ENCODE data around the gene C20orf173. TPM values are rescaled to one million over a fixed set of nuclear protein-coding genes. Genes with fewer than 3 reads are reported as not detected.

C20orf173 gene
- total and polyA plus RNA-seq, 2 of the 13 experiments (the other 11 are each of a cell fraction or from before 2014, with no cell fraction given): not detected

DNA sequence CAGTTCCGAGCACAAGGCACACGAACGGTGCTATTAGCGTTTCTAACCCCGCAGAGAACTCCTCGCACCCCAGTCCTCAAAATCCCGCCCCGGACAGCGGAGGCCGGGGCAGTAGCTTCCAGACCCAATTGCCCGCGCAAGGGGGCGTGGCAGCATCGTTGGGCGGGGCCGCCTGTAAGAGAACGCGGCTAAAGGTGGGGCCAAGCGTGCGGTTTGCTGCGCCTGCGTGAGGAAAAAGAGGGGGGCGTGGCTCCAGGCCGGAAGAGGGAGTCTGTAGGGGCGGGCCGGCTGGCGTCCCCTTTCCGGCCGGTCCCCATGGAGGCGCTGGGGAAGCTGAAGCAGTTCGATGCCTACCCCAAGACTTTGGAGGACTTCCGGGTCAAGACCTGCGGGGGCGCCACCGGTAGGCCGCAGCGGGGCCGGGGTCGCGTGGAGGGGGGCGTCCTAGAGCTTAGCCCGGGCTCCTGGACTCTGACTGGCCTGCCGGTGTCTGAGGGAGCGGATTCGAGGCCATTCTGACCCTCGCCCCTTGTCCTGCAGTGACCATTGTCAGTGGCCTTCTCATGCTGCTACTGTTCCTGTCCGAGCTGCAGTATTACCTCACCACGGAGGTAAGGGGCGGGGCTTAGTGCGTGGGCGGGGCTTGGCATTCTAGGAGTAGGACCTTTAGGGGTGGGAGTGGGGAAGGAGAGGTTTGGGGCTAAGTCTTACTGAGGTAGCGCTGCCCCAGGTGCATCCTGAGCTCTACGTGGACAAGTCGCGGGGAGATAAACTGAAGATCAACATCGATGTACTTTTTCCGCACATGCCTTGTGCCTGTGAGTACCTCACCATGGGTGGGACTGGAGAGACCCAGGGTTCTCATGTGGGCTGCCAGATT lies 12.6 kb upstream of the C20orf173 start, which contains the start of gene ERGIC3 (continued):
- TF ChIP-seq, protein P1, sequence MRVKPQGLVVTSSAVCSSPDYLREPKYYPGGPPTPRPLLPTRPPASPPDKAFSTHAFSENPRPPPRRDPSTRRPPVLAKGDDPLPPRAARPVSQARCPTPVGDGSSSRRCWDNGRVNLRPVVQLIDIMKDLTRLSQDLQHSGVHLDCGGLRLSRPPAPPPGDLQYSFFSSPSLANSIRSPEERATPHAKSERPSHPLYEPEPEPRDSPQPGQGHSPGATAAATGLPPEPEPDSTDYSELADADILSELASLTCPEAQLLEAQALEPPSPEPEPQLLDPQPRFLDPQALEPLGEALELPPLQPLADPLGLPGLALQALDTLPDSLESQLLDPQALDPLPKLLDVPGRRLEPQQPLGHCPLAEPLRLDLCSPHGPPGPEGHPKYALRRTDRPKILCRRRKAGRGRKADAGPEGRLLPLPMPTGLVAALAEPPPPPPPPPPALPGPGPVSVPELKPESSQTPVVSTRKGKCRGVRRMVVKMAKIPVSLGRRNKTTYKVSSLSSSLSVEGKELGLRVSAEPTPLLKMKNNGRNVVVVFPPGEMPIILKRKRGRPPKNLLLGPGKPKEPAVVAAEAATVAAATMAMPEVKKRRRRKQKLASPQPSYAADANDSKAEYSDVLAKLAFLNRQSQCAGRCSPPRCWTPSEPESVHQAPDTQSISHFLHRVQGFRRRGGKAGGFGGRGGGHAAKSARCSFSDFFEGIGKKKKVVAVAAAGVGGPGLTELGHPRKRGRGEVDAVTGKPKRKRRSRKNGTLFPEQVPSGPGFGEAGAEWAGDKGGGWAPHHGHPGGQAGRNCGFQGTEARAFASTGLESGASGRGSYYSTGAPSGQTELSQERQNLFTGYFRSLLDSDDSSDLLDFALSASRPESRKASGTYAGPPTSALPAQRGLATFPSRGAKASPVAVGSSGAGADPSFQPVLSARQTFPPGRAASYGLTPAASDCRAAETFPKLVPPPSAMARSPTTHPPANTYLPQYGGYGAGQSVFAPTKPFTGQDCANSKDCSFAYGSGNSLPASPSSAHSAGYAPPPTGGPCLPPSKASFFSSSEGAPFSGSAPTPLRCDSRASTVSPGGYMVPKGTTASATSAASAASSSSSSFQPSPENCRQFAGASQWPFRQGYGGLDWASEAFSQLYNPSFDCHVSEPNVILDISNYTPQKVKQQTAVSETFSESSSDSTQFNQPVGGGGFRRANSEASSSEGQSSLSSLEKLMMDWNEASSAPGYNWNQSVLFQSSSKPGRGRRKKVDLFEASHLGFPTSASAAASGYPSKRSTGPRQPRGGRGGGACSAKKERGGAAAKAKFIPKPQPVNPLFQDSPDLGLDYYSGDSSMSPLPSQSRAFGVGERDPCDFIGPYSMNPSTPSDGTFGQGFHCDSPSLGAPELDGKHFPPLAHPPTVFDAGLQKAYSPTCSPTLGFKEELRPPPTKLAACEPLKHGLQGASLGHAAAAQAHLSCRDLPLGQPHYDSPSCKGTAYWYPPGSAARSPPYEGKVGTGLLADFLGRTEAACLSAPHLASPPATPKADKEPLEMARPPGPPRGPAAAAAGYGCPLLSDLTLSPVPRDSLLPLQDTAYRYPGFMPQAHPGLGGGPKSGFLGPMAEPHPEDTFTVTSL (CRISPR knock-in tag; IDR thresholded peaks at IDR 0.05; ENCODE audit: borderline replicate concordance): peak; percentile 43; the same call in 1 of the 2 replicates
- TF ChIP-seq, protein P2, sequence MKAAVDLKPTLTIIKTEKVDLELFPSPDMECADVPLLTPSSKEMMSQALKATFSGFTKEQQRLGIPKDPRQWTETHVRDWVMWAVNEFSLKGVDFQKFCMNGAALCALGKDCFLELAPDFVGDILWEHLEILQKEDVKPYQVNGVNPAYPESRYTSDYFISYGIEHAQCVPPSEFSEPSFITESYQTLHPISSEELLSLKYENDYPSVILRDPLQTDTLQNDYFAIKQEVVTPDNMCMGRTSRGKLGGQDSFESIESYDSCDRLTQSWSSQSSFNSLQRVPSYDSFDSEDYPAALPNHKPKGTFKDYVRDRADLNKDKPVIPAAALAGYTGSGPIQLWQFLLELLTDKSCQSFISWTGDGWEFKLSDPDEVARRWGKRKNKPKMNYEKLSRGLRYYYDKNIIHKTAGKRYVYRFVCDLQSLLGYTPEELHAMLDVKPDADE (CRISPR knock-in tag; IDR thresholded peaks at IDR 0.05): no peak
- TF ChIP-seq, protein P3, sequence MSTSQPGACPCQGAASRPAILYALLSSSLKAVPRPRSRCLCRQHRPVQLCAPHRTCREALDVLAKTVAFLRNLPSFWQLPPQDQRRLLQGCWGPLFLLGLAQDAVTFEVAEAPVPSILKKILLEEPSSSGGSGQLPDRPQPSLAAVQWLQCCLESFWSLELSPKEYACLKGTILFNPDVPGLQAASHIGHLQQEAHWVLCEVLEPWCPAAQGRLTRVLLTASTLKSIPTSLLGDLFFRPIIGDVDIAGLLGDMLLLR (CRISPR knock-in tag; IDR thresholded peaks at IDR 0.05): no peak; the same call in 1 of the 2 replicates
- TF ChIP-seq, protein P4, sequence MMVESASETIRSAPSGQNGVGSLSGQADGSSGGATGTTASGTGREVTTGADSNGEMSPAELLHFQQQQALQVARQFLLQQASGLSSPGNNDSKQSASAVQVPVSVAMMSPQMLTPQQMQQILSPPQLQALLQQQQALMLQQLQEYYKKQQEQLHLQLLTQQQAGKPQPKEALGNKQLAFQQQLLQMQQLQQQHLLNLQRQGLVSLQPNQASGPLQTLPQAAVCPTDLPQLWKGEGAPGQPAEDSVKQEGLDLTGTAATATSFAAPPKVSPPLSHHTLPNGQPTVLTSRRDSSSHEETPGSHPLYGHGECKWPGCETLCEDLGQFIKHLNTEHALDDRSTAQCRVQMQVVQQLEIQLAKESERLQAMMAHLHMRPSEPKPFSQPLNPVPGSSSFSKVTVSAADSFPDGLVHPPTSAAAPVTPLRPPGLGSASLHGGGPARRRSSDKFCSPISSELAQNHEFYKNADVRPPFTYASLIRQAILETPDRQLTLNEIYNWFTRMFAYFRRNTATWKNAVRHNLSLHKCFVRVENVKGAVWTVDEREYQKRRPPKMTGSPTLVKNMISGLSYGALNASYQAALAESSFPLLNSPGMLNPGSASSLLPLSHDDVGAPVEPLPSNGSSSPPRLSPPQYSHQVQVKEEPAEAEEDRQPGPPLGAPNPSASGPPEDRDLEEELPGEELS (CRISPR knock-in tag; IDR thresholded peaks at IDR 0.05): peak; percentile 44
- TF ChIP-seq ZNF232 (CRISPR knock-in tag; IDR thresholded peaks at IDR 0.05; ENCODE audit: borderline replicate concordance): 0 out of 2 replicates have a peak, but pooled peaks have one; percentile 43
- no peak for TF ChIP-seq ZFP82 (CRISPR knock-in tag; IDR thresholded peaks at IDR 0.05; ENCODE audit: borderline replicate concordance)
- TF ChIP-seq, protein P5, sequence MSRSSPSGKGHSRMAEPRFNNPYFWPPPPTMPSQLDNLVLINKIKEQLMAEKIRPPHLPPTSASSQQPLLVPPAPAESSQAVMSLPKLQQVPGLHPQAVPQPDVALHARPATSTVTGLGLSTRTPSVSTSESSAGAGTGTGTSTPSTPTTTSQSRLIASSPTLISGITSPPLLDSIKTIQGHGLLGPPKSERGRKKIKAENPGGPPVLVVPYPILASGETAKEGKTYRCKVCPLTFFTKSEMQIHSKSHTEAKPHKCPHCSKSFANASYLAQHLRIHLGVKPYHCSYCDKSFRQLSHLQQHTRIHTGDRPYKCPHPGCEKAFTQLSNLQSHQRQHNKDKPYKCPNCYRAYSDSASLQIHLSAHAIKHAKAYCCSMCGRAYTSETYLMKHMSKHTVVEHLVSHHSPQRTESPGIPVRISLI (CRISPR knock-in tag; IDR thresholded peaks at IDR 0.05; ENCODE audit: borderline replicate concordance): no peak; the same call in 1 of the 2 replicates
- peak; percentile 91; the same call in 1 of the 2 replicates for TF ChIP-seq ZNF446 (CRISPR knock-in tag; IDR thresholded peaks at IDR 0.05)
- TF ChIP-seq WIZ (CRISPR knock-in tag; IDR thresholded peaks at IDR 0.05): peak; percentile 86; the same call in 1 of the 2 replicates
- TF ChIP-seq TP53 (CRISPR knock-in tag; conservative IDR thresholded peaks at IDR 0.05): no peak
- TF ChIP-seq ARID2 (CRISPR knock-in tag; IDR thresholded peaks at IDR 0.05; ENCODE audit: borderline replicate concordance): no peak
- peak; percentile 16 for TF ChIP-seq FOXA3 (CRISPR knock-in tag; IDR thresholded peaks at IDR 0.05)
- TF ChIP-seq U2AF1 (optimal IDR thresholded peaks at IDR 0.05; ENCODE audit: low read depth, low read length): no peak
- TF ChIP-seq ASH2L (IDR thresholded peaks at IDR 0.05; ENCODE audit: insufficient read length, low read depth, low read length): peak; percentile 87
- TF ChIP-seq, protein P6, sequence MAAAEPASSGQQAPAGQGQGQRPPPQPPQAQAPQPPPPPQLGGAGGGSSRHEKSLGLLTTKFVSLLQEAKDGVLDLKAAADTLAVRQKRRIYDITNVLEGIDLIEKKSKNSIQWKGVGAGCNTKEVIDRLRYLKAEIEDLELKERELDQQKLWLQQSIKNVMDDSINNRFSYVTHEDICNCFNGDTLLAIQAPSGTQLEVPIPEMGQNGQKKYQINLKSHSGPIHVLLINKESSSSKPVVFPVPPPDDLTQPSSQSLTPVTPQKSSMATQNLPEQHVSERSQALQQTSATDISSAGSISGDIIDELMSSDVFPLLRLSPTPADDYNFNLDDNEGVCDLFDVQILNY (CRISPR knock-in tag; conservative IDR thresholded peaks at IDR 0.05): peak; percentile 87
